GM23338 (cell line): ENCODE measurements around the gene CYP4F3. TPM values are rescaled to one million over a fixed set of nuclear protein-coding genes. Genes with fewer than 3 reads are reported as not detected.

Experiments used
- ATAC-seq: fragments of 200-7000 bp; cut with Tn5 transposase; 3 replicates; pipeline ENCODE4 v1.9.1; 2020
- DNase-seq: peaks from one replicate; pipeline ENCODE4 v3.0.0-alpha.2; 2015; ENCODE audit warnings: low spot score
- H2AFZ ChIP-seq: fragments of 200-600 bp; sonication (generic); 2 replicates; pipeline ENCODE4 v1.8.0; 2016; ENCODE audit warnings: antibody characterized with exemption, mild to moderate bottlenecking, moderate library complexity
- H3F3A ChIP-seq: fragments of 200-600 bp; sonication (generic); replicated peaks from 2 replicates; pipeline ENCODE4 v1.8.0; 2017; ENCODE audit warnings: antibody characterized with exemption, mixed run types, low read depth
- H3K27ac ChIP-seq: fragments of 200-600 bp; sonication (generic); 2 replicates; pipeline ENCODE4 v1.6.1; 2016; ENCODE audit warnings: low read depth
- H3K27me3 ChIP-seq: fragments of 200-600 bp; sonication (generic); 2 replicates; pipeline ENCODE4 v1.8.0; 2016; ENCODE audit warnings: mild to moderate bottlenecking, mixed run types, moderate library complexity; ENCODE audit not compliant: insufficient read depth
- H3K36me3 ChIP-seq: fragments of 200-600 bp; sonication (generic); 2 replicates; pipeline ENCODE4 v1.8.0; 2016; ENCODE audit warnings: mild to moderate bottlenecking; ENCODE audit not compliant: insufficient read depth
- H3K4me1 ChIP-seq: fragments of 200-600 bp; sonication (generic); 2 replicates; pipeline ENCODE4 v1.8.0; 2016; ENCODE audit warnings: mild to moderate bottlenecking, moderate library complexity; ENCODE audit not compliant: insufficient read depth
- H3K4me2 ChIP-seq: fragments of 200-600 bp; sonication (generic); 2 replicates; pipeline ENCODE4 v1.7.1; 2017; ENCODE audit warnings: mixed run types
- H3K4me3 ChIP-seq: fragments of 200-600 bp; sonication (generic); 2 replicates; pipeline ENCODE4 v1.6.1; 2016; ENCODE audit warnings: mixed run types
- H3K79me2 ChIP-seq: fragments of 200-600 bp; sonication (generic); replicated peaks from 2 replicates; pipeline ENCODE4 v1.8.0; 2017; ENCODE audit warnings: mild to moderate bottlenecking; ENCODE audit not compliant: insufficient read depth
- H3K9me2 ChIP-seq: fragments of 200-600 bp; sonication (generic); 2 replicates; pipeline ENCODE4 v1.8.0; 2017; ENCODE audit not compliant: insufficient read depth
- H4K20me1 ChIP-seq: fragments of 200-600 bp; sonication (generic); replicated peaks from 2 replicates; pipeline ENCODE4 v1.8.0; 2017; ENCODE audit warnings: mild to moderate bottlenecking; ENCODE audit not compliant: insufficient read depth
- H3K27ac Mint-ChIP-seq: 2 replicates; pipeline ENCODE4 v1.8.0; 2020; ENCODE audit warnings: inconsistent platforms, mild to moderate bottlenecking, moderate library complexity, mixed read lengths
- H3K27me3 Mint-ChIP-seq: 3 replicates; pipeline ENCODE4 v1.8.0; 2022; ENCODE audit warnings: low read depth, mild to moderate bottlenecking, moderate library complexity, mixed read lengths, inconsistent platforms; ENCODE audit not compliant: insufficient read depth, poor library complexity
- H3K36me3 Mint-ChIP-seq: 3 replicates; pipeline ENCODE4 v1.8.0; 2021; ENCODE audit warnings: low read depth, mild to moderate bottlenecking, inconsistent platforms, moderate library complexity, mixed read lengths
- H3K4me1 Mint-ChIP-seq: 3 replicates; pipeline ENCODE4 v1.8.0; 2020; ENCODE audit warnings: mild to moderate bottlenecking, inconsistent platforms, mixed read lengths
- H3K4me3 Mint-ChIP-seq: 3 replicates; pipeline ENCODE4 v1.8.0; 2021; ENCODE audit warnings: moderate library complexity, mild to moderate bottlenecking, inconsistent platforms, mixed read lengths
- H3K9me3 Mint-ChIP-seq: 3 replicates; pipeline ENCODE4 v1.8.0; 2020; ENCODE audit warnings: moderate library complexity, mild to moderate bottlenecking, inconsistent platforms, mixed read lengths
- EZH2 ChIP-seq: fragments of 200-600 bp; sonication (generic); IDR thresholded peaks from one replicate; pipeline ENCODE4 v1.8.0; 2017; ENCODE audit warnings: antibody characterized with exemption, mild to moderate bottlenecking, low read depth; ENCODE audit not compliant: unreplicated experiment
- EZH2phosphoT487 ChIP-seq: fragments of 200-600 bp; sonication (generic); IDR thresholded peaks from one replicate; pipeline ENCODE4 v1.8.1; 2018; ENCODE audit warnings: antibody characterized with exemption; ENCODE audit not compliant: unreplicated experiment
- JUNB ChIP-seq: IDR thresholded peaks from one replicate; pipeline ENCODE4 v1.6.1; 2016; ENCODE audit warnings: antibody characterized with exemption; ENCODE audit not compliant: unreplicated experiment
- POLR2AphosphoS5 ChIP-seq: IDR thresholded peaks from 2 replicates; pipeline ENCODE4 v1.6.1; 2016; ENCODE audit warnings: antibody characterized with exemption, low read depth
- polyA plus RNA-seq: library from polyadenylated mRNA; unstranded; fragments of >200 nt; fragmentation: Nextera tagmentation; extraction: Ambion mirVana; gene quantifications from 2 replicates; pipeline ENCODE4 v1.2.1, GENCODE V29; 2016
- total RNA-seq: library from RNA; depleted of rRNA; stranded (reverse); fragments of >200 nt; shearing (Covaris generic); gene quantifications from 2 replicates; pipeline ENCODE4 v1.2.3, GENCODE V29; 2014
- TF ChIP-seq, protein P1 (sequence below): IDR thresholded peaks from 2 replicates; pipeline ENCODE4 v1.6.1; 2016; ENCODE audit warnings: antibody characterized with exemption
- TF ChIP-seq, protein P2 (sequence below): fragments of 250-450 bp; sonication (Bioruptor Pico); IDR thresholded peaks from 2 replicates; pipeline ENCODE4 v1.5.0; 2020; ENCODE audit warnings: mild to moderate bottlenecking, moderate library complexity

CYP4F3 gene
- total and polyA plus RNA-seq, 2 experiments from 2014 or later = not detected

DNA sequence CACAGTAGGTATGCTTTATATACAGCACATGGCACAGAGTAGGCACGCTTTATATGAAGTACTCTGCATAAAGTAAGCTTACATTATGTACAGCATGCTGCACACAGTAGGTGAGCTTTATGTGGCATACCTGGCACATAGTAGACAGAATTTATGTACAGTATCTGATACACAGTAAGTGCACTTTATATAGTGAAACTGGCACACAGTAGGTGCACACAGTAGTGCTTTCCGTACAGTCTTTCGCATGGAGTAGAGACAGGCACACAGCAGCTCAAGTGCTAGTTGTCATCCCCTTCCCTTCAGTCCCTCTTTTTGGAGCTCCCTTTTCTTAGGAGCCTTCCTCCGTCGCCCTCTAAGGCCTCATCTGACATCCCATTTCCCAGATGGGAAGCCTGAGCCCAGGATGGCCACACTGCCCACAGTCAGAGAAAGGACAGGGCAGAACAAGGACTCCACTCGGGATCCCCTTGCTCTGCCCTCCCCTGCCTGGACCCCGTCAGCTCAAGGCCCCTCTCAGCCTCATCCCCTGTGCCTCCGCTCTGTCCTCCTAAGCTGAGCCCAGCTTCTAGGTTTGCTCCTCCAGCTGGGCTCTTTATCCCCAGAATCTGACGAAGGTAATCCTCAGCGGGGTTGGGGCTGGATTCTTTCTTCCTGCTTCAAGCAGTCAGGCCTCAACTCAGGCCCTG, 31.3 kb downstream of the CYP4F3 start:
- H3K9me2 ChIP-seq = no peaks in the 10 kb centered on the region
- no peaks in the 10 kb centered on the region for H3K79me2 ChIP-seq
- ATAC-seq (no peak), DNase-seq (no peak)
- H3K27me3 ChIP-seq = no peaks in the 10 kb centered on the region
- no peak overlapping the region for H2AFZ ChIP-seq
- H3K27me3 Mint-ChIP-seq = no peaks in the 10 kb centered on the region
- no peaks in the 10 kb centered on the region for H3F3A ChIP-seq
- no peak overlapping the region for H3K4me2 ChIP-seq
- H3K4me1 Mint-ChIP-seq = no peaks in the 10 kb centered on the region
- H3K9me3 Mint-ChIP-seq = peaks cover 25% of the 10 kb centered on the region
- no peak overlapping the region for H3K27ac Mint-ChIP-seq
- H4K20me1 ChIP-seq = no peaks in the 10 kb centered on the region
- H3K4me3 ChIP-seq = no peak overlapping the region
- no peak for TF ChIP-seq POLR2AphosphoS5
- TF ChIP-seq, protein P1, sequence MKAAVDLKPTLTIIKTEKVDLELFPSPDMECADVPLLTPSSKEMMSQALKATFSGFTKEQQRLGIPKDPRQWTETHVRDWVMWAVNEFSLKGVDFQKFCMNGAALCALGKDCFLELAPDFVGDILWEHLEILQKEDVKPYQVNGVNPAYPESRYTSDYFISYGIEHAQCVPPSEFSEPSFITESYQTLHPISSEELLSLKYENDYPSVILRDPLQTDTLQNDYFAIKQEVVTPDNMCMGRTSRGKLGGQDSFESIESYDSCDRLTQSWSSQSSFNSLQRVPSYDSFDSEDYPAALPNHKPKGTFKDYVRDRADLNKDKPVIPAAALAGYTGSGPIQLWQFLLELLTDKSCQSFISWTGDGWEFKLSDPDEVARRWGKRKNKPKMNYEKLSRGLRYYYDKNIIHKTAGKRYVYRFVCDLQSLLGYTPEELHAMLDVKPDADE = no peak
- TF ChIP-seq EZH2 = no peak
- TF ChIP-seq, protein P2, sequence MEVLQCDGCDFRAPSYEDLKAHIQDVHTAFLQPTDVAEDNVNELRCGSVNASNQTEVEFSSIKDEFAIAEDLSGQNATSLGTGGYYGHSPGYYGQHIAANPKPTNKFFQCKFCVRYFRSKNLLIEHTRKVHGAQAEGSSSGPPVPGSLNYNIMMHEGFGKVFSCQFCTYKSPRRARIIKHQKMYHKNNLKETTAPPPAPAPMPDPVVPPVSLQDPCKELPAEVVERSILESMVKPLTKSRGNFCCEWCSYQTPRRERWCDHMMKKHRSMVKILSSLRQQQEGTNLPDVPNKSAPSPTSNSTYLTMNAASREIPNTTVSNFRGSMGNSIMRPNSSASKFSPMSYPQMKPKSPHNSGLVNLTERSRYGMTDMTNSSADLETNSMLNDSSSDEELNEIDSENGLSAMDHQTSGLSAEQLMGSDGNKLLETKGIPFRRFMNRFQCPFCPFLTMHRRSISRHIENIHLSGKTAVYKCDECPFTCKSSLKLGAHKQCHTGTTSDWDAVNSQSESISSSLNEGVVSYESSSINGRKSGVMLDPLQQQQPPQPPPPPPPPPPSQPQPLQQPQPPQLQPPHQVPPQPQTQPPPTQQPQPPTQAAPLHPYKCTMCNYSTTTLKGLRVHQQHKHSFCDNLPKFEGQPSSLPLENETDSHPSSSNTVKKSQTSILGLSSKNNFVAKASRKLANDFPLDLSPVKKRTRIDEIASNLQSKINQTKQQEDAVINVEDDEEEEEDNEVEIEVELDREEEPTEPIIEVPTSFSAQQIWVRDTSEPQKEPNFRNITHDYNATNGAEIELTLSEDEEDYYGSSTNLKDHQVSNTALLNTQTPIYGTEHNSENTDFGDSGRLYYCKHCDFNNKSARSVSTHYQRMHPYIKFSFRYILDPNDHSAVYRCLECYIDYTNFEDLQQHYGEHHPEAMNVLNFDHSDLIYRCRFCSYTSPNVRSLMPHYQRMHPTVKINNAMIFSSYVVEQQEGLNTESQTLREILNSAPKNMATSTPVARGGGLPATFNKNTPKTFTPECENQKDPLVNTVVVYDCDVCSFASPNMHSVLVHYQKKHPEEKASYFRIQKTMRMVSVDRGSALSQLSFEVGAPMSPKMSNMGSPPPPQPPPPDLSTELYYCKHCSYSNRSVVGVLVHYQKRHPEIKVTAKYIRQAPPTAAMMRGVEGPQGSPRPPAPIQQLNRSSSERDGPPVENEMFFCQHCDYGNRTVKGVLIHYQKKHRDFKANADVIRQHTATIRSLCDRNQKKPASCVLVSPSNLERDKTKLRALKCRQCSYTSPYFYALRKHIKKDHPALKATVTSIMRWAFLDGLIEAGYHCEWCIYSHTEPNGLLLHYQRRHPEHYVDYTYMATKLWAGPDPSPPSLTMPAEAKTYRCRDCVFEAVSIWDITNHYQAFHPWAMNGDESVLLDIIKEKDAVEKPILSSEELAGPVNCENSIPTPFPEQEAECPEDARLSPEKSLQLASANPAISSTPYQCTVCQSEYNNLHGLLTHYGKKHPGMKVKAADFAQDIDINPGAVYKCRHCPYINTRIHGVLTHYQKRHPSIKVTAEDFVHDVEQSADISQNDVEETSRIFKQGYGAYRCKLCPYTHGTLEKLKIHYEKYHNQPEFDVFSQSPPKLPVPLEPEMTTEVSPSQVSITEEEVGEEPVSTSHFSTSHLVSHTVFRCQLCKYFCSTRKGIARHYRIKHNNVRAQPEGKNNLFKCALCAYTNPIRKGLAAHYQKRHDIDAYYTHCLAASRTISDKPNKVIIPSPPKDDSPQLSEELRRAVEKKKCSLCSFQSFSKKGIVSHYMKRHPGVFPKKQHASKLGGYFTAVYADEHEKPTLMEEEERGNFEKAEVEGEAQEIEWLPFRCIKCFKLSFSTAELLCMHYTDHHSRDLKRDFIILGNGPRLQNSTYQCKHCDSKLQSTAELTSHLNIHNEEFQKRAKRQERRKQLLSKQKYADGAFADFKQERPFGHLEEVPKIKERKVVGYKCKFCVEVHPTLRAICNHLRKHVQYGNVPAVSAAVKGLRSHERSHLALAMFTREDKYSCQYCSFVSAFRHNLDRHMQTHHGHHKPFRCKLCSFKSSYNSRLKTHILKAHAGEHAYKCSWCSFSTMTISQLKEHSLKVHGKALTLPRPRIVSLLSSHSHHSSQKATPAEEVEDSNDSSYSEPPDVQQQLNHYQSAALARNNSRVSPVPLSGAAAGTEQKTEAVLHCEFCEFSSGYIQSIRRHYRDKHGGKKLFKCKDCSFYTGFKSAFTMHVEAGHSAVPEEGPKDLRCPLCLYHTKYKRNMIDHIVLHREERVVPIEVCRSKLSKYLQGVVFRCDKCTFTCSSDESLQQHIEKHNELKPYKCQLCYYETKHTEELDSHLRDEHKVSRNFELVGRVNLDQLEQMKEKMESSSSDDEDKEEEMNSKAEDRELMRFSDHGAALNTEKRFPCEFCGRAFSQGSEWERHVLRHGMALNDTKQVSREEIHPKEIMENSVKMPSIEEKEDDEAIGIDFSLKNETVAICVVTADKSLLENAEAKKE (CRISPR knock-in tag) = no peak
- TF ChIP-seq JUNB = no peak
- TF ChIP-seq EZH2phosphoT487 = no peak
- no peak overlapping the region for H3K27ac ChIP-seq
- no peaks in the 10 kb centered on the region for H3K4me1 ChIP-seq
- H3K4me3 Mint-ChIP-seq = no peak overlapping the region
- H3K36me3 Mint-ChIP-seq = peaks cover 12% of the 10 kb centered on the region
- peaks cover 7% of the 10 kb centered on the region; the same call in 1 of the 2 replicates for H3K36me3 ChIP-seq
